Keratinocyte (primary cell): ENCODE results near the gene ZMYND8. TPM values are rescaled to one million over a fixed set of nuclear protein-coding genes. Genes with fewer than 3 reads are reported as not detected.

Experiments used
- DNase-seq: peaks from one replicate; pipeline ENCODE4 v3.0.0-alpha.2; 2011; ENCODE audit warnings: low read depth, missing footprints, low spot score
- FAIRE-seq: peaks from 2 replicates; lab custom pipeline; 2011; peaks lifted over from hg19 to GRCh38; lab: Jason Lieb, UNC
- H2AFZ ChIP-seq: 2 replicates; pipeline ENCODE4 v1.6.0; 2012; ENCODE audit warnings: low read length, control low read depth, inconsistent platforms; ENCODE audit not compliant: control insufficient read depth
- H3K27ac ChIP-seq: 2 replicates; pipeline ENCODE4 v1.5.1; 2011; ENCODE audit warnings: low read length; ENCODE audit not compliant: control insufficient read depth, insufficient read depth
- H3K27me3 ChIP-seq: 3 replicates; pipeline ENCODE4 v1.6.0; 2011; ENCODE audit warnings: low read length; ENCODE audit not compliant: control insufficient read depth, insufficient read depth; ENCODE audit errors: extremely low read depth
- H3K36me3 ChIP-seq, 2 experiments: 2 replicates in 1 of 2; 3 replicates in 1 of 2; pipeline ENCODE4 v1.5.1; 2011; ENCODE audit warnings: low read length in 2 of 2, mild to moderate bottlenecking in 1 of 2; ENCODE audit not compliant: control insufficient read depth in 2 of 2, insufficient read depth in 2 of 2; ENCODE audit errors: extremely low read depth in 1 of 2
- H3K4me1 ChIP-seq: 3 replicates; pipeline ENCODE4 v1.5.1; 2011; ENCODE audit warnings: low read length; ENCODE audit not compliant: control insufficient read depth, insufficient read depth; ENCODE audit errors: extremely low read depth
- H3K4me2 ChIP-seq: 3 replicates; pipeline ENCODE4 v1.6.0; 2011; ENCODE audit warnings: low read depth, low read length; ENCODE audit not compliant: control insufficient read depth, insufficient read depth; ENCODE audit errors: extremely low read depth
- H3K4me3 ChIP-seq, 3 experiments: fragments of 200-600 bp in 1 of 3; sonication (generic) in 1 of 3; 2 replicates in 2 of 3; 3 replicates in 1 of 3; pipeline ENCODE4 v1.5.1; 2011 to 2016; ENCODE audit warnings: low read length in 3 of 3, mild to moderate bottlenecking in 3 of 3, control low read depth in 2 of 3, inconsistent platforms in 1 of 3, low read depth in 1 of 3, mixed read lengths in 1 of 3, mixed run types in 1 of 3, moderate library complexity in 1 of 3; ENCODE audit not compliant: control insufficient read depth in 2 of 3, insufficient read depth in 2 of 3; ENCODE audit errors: extremely low read depth in 1 of 3
- H3K79me2 ChIP-seq: 2 replicates; pipeline ENCODE4 v1.6.0; 2012; ENCODE audit warnings: low read length; ENCODE audit not compliant: control insufficient read depth, insufficient read depth
- H3K9ac ChIP-seq: 3 replicates; pipeline ENCODE4 v1.6.0; 2011; ENCODE audit warnings: low read length; ENCODE audit not compliant: control insufficient read depth, insufficient read depth; ENCODE audit errors: extremely low read depth
- H3K9me1 ChIP-seq: 3 replicates; pipeline ENCODE4 v1.6.0; 2011; ENCODE audit warnings: low read length; ENCODE audit not compliant: control insufficient read depth, insufficient read depth; ENCODE audit errors: extremely low read depth
- H3K9me3 ChIP-seq: 2 replicates; pipeline ENCODE4 v1.5.1; 2012; ENCODE audit warnings: low read depth, low read length; ENCODE audit not compliant: control insufficient read depth
- H4K20me1 ChIP-seq: 3 replicates; pipeline ENCODE4 v1.6.0; 2011; ENCODE audit warnings: low read length; ENCODE audit not compliant: control insufficient read depth, insufficient read depth; ENCODE audit errors: extremely low read depth
- EZH2 ChIP-seq: IDR thresholded peaks from one replicate; pipeline ENCODE4 v1.6.1; 2012; ENCODE audit warnings: inconsistent platforms, mild to moderate bottlenecking, low read length, moderate library complexity
- dilution Hi-C: fragments of 300-500 bp; cut with MboI; formaldehyde crosslinking; loops from one replicate; pipeline ENCODE4 v1.7.0; 2020; ENCODE audit warnings: low sequenced_read_pairs; ENCODE audit not compliant: extremely low pct_ligation_motif_present
- polyA plus RNA-seq, 5 experiments: library from polyadenylated mRNA; depleted of rRNA in 3 of 5; stranded (reverse) in 3 of 5; stranded (forward) in 1 of 5; unstranded in 1 of 5; fragments of >200 nt; gene quantifications; 1 replicate in 1 of 5; 2 replicates in 3 of 5; 3 replicates in 1 of 5; pipeline versions ENCODE4 v1.2.1 to v1.2.3, GENCODE V29; 2011 to 2012; ENCODE audit warnings: missing spikeins in 2 of 5, low read depth in 1 of 5, low replicate concordance in 1 of 5
- TF ChIP-seq, protein P1 (sequence below), 3 experiments: IDR thresholded peaks in 1 of 3; conservative IDR thresholded peaks in 1 of 3; optimal IDR thresholded peaks in 1 of 3; 2 replicates in 2 of 3; 3 replicates in 1 of 3; pipeline versions ENCODE3 to v1.5.1; 2011; ENCODE audit warnings: low read length in 3 of 3, mild to moderate bottlenecking in 3 of 3, moderate library complexity in 2 of 3, control low read depth in 1 of 3, inconsistent platforms in 1 of 3; ENCODE audit not compliant: insufficient read depth in 2 of 3; ENCODE audit errors: extremely low read depth in 1 of 3

Gene ZMYND8
- polyA plus RNA-seq, 1 donor (not counting 4 experiments of a cell fraction or from before 2014, with no cell fraction given) = 39.8 TPM

DNA sequence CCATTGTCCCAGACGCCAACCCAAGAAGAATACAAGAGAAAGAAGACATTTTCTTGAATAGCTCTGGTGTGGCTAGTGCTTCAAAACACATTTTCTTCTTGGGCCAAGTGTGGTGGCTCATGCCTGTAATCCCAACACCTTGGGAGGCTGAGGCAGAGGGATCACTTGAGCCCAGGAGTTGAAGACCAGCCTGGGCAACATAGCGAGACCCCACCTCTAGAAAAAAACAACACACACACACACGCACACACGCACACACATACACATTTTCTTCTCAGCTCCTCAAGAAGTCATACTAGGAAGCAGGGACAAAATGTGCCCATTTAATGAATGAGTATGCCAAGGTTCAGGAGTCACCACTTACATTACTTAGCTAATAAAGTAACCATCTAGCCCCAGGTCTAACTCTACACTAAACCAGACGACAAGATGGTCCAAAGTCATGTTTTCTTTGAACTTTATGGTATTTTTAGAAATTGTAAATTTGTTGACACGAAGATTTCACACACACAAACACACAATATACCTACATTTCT is 68.8 kb downstream of the ZMYND8 start:
- Histone ChIP-seq H2AFZ (no peak overlapping the region), H3K79me2 (peaks cover 24% of the 10 kb centered on the region), H3K27ac (no peak overlapping the region), H3K9me3 (no peaks in the 10 kb centered on the region), H3K4me1 (no peaks in the 10 kb centered on the region), H3K4me2 (no peak overlapping the region), H3K9ac (no peak overlapping the region), H3K9me1 (no peaks in the 10 kb centered on the region), H3K4me3 (no peak overlapping the region), H3K27me3 (no peaks in the 10 kb centered on the region), H4K20me1 (no peaks in the 10 kb centered on the region), H3K36me3 (peaks cover 27 to 42% of the 10 kb centered on the region in 2 experiments)
- FAIRE-seq (no peak), DNase-seq (no peak)
- TF ChIP-seq EZH2 = no peak
- TF ChIP-seq, protein P1, sequence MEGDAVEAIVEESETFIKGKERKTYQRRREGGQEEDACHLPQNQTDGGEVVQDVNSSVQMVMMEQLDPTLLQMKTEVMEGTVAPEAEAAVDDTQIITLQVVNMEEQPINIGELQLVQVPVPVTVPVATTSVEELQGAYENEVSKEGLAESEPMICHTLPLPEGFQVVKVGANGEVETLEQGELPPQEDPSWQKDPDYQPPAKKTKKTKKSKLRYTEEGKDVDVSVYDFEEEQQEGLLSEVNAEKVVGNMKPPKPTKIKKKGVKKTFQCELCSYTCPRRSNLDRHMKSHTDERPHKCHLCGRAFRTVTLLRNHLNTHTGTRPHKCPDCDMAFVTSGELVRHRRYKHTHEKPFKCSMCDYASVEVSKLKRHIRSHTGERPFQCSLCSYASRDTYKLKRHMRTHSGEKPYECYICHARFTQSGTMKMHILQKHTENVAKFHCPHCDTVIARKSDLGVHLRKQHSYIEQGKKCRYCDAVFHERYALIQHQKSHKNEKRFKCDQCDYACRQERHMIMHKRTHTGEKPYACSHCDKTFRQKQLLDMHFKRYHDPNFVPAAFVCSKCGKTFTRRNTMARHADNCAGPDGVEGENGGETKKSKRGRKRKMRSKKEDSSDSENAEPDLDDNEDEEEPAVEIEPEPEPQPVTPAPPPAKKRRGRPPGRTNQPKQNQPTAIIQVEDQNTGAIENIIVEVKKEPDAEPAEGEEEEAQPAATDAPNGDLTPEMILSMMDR (optimal IDR thresholded peaks at IDR 0.05 in 1 of 3, IDR thresholded peaks at IDR 0.05 in 1 of 3, conservative IDR thresholded peaks at IDR 0.05 in 1 of 3; ENCODE audit: extremely low read depth in 1 of 3, insufficient read depth in 2 of 3, low read length in 3 of 3) = no peak
- dilution Hi-C loops = no loop called here

DNA sequence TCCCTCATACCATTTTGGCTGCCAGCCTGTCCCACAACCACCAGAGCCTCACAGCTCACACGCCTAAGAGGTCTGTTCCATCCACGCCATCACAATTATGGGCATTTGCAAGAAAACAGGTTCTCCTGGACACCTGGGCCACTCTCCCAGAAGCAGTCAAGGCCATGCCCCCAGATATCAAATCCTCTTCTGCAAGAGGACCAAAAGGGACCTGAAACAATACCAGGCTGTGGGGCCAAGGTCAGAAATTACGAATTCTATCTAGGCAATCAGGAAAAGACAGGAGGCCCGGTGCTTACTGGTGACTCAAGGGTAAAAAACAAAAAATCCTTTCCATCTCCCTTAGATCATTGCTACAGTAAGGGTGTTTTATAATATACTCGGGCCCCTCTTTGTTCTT is 69.8 kb downstream of the ZMYND8 start:
- no peak overlapping the region for H3K4me3 ChIP-seq
- dilution Hi-C loops = no loop called here
- H3K4me2 ChIP-seq = no peak overlapping the region
- no peaks in the 10 kb centered on the region for H3K4me1 ChIP-seq
- no peak for TF ChIP-seq EZH2
- TF ChIP-seq, protein P1 (optimal IDR thresholded peaks at IDR 0.05 in 1 of 3, IDR thresholded peaks at IDR 0.05 in 1 of 3, conservative IDR thresholded peaks at IDR 0.05 in 1 of 3; ENCODE audit: extremely low read depth in 1 of 3, insufficient read depth in 2 of 3, low read length in 3 of 3) = no peak
- no peak overlapping the region for H3K27ac ChIP-seq
- peaks cover 28 to 44% of the 10 kb centered on the region in 2 experiments for H3K36me3 ChIP-seq
- H4K20me1 ChIP-seq = no peaks in the 10 kb centered on the region
- FAIRE-seq (no peak), DNase-seq (no peak)
- H3K9me3 ChIP-seq = no peaks in the 10 kb centered on the region
- H2AFZ ChIP-seq = no peak overlapping the region
- peaks cover 24% of the 10 kb centered on the region for H3K79me2 ChIP-seq
- no peaks in the 10 kb centered on the region for H3K27me3 ChIP-seq
- H3K9me1 ChIP-seq = no peaks in the 10 kb centered on the region
- no peak overlapping the region for H3K9ac ChIP-seq
